Ishikawa (cell line): ENCODE data around the gene CTNNA3.

Experiments used
- CEBPB ChIP-seq: IDR thresholded peaks from 2 replicates; pipeline ENCODE4 v1.6.1; 2012
- EGR1 ChIP-seq: IDR thresholded peaks from 2 replicates; pipeline ENCODE4 v1.6.1; 2012
- EP300 ChIP-seq: IDR thresholded peaks from 2 replicates; pipeline ENCODE4 v1.6.1; 2012; ENCODE audit warnings: borderline replicate concordance
- TAF1 ChIP-seq: IDR thresholded peaks from 2 replicates; pipeline ENCODE4 v1.6.1; 2012; ENCODE audit warnings: low read depth, mild to moderate bottlenecking
- TEAD4 ChIP-seq: IDR thresholded peaks from 2 replicates; pipeline ENCODE4 v1.6.1; 2012
- YY1 ChIP-seq: IDR thresholded peaks from 2 replicates; pipeline ENCODE4 v1.6.1; 2012; ENCODE audit warnings: low read depth

DNA sequence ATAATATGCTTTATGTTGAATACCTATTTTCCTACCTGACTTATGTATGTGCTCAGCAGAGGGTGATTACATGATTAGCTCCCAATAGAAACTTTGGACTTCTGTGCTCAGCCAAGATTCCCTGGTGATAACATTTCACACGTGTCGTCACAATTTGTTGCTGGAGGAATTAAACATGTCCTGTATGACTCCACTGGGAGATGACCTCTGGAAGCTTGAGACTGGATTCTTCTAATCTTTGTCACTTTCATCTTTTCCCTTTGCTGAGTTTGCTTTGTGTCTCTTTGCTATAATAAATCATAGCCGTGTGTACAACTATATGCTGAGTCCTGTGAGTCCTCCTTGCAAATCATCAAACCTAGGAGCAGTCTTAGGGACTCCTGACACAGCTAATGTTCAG, 891.0 kb downstream of the CTNNA3 start:
- TF ChIP-seq TEAD4: no peak
- no peak for TF ChIP-seq EP300
- no peak for TF ChIP-seq EGR1
- TF ChIP-seq CEBPB: no peak
- TF ChIP-seq YY1: no peak
- TF ChIP-seq TAF1: no peak
